Muscle of leg (tissue), 11 donors: ENCODE data around the gene PACC1. TPM values are rescaled to one million over a fixed set of nuclear protein-coding genes. Genes with fewer than 3 reads are reported as not detected.

Experiments used
- DNase-seq: peaks from one replicate; pipeline ENCODE4 v3.0.0; 2013
- H3K27ac ChIP-seq: one replicate; pipeline ENCODE4 v1.5.1; 2013; ENCODE audit warnings: mild to moderate bottlenecking, low read length, control low read depth
- H3K27me3 ChIP-seq: one replicate; pipeline ENCODE4 v1.6.1; 2013; ENCODE audit warnings: low read length; ENCODE audit not compliant: control insufficient read depth, insufficient read depth
- H3K36me3 ChIP-seq: one replicate; pipeline ENCODE4 v1.6.1; 2013; ENCODE audit warnings: low read length; ENCODE audit not compliant: control insufficient read depth, insufficient read depth
- H3K4me1 ChIP-seq: one replicate; pipeline ENCODE4 v1.6.1; 2013; ENCODE audit warnings: low read length; ENCODE audit not compliant: control insufficient read depth, insufficient read depth
- H3K4me3 ChIP-seq: one replicate; pipeline ENCODE4 v1.5.1; 2013; ENCODE audit warnings: low read length, control low read depth
- H3K9me3 ChIP-seq: replicated peaks from 2 replicates; pipeline ENCODE4 v1.6.1; 2013; ENCODE audit warnings: low read depth, low read length; ENCODE audit not compliant: control insufficient read depth
- WGBS: methylation state at CpG from one replicate; pipeline ENCODE4 v1.1.5; 2013; ENCODE audit warnings: missing lambda C conversion rate; ENCODE audit not compliant: insufficient coverage; 5-methylcytosine and 5-hydroxymethylcytosine counted together
- polyA plus RNA-seq, 8 donors: library from polyadenylated mRNA; unstranded; fragments of 120-200 nt; gene quantifications; one replicate each; pipeline versions ENCODE4 v1.2.1 to v1.2.3, GENCODE V29; 2013; ENCODE audit warnings: inconsistent platforms in 1 of 8, low replicate concordance in 1 of 8; ENCODE audit not compliant: insufficient read length in 8 of 8, insufficient read depth in 1 of 8
- total RNA-seq: library from RNA; stranded (reverse); fragments of 120-200 nt; gene quantifications from one replicate; pipeline ENCODE4 v1.2.4, GENCODE V29; 2013

The PACC1 gene
- total and polyA plus RNA-seq, 9 donors: 6.6 to 9.2 (median 7.1) TPM

- H3K27me3 ChIP-seq: no peaks in the 10 kb centered on the region
- DNase-seq: no peak
- H3K27ac ChIP-seq: no peak overlapping the region
- 50% methylated on average over 1 of the region's 2 CpGs for WGBS
- no peaks in the 10 kb centered on the region for H3K36me3 ChIP-seq
- no peaks in the 10 kb centered on the region for H3K9me3 ChIP-seq
- no peak overlapping the region for H3K4me3 ChIP-seq
- peaks cover 13% of the 10 kb centered on the region for H3K4me1 ChIP-seq
Measured at GRCh38 chr1:212430416-212430815, 15.7 kb upstream of the PACC1 start.

- H3K27ac ChIP-seq: no peak overlapping the region
- no CpG with 5 or more reads among the region's 5 CpGs for WGBS
- H3K27me3 ChIP-seq: no peaks in the 10 kb centered on the region
- H3K4me3 ChIP-seq: no peak overlapping the region
- H3K36me3 ChIP-seq: no peaks in the 10 kb centered on the region
- H3K4me1 ChIP-seq: peaks cover 4% of the 10 kb centered on the region
- DNase-seq: no peak
- no peaks in the 10 kb centered on the region for H3K9me3 ChIP-seq
Measured at GRCh38 chr1:212428496-212428895, 13.8 kb upstream of the PACC1 start.

- no peaks in the 10 kb centered on the region for H3K36me3 ChIP-seq
- DNase-seq: no peak
- no peak overlapping the region for H3K27ac ChIP-seq
- H3K4me3 ChIP-seq: no peak overlapping the region
- H3K27me3 ChIP-seq: no peaks in the 10 kb centered on the region
- no CpG with 5 or more reads among the region's 3 CpGs for WGBS
- H3K9me3 ChIP-seq: no peaks in the 10 kb centered on the region
- no peaks in the 10 kb centered on the region for H3K4me1 ChIP-seq
Measured at GRCh38 chr1:212423879-212424278, 9.2 kb upstream of the PACC1 start.

GRCh38 chr1:212421165-212421564, 6.5 kb upstream of the PACC1 start:
- no peaks in the 10 kb centered on the region for H3K4me1 ChIP-seq
- no peak for DNase-seq
- WGBS: no CpG with 5 or more reads among the region's 2 CpGs
- H3K36me3 ChIP-seq: no peaks in the 10 kb centered on the region
- H3K27me3 ChIP-seq: no peaks in the 10 kb centered on the region
- H3K9me3 ChIP-seq: no peaks in the 10 kb centered on the region
- no peak overlapping the region for H3K4me3 ChIP-seq
- no peak overlapping the region for H3K27ac ChIP-seq

- peak; percentile 14 for DNase-seq
- no peaks in the 10 kb centered on the region for H3K27me3 ChIP-seq
- peaks cover 8% of the 10 kb centered on the region for H3K36me3 ChIP-seq
- H3K27ac ChIP-seq: no peak overlapping the region
- H3K4me3 ChIP-seq: no peak overlapping the region
- peaks cover 17% of the 10 kb centered on the region for H3K4me1 ChIP-seq
- no peaks in the 10 kb centered on the region for H3K9me3 ChIP-seq
- 63% methylated on average over 8 of the region's 13 CpGs for WGBS
Measured at GRCh38 chr1:212415107-212415841, 588 bp upstream of the PACC1 start.

GRCh38 chr1:212413902-212414327, 771 bp downstream of the PACC1 start:
- Histone ChIP-seq H3K4me1 (peaks cover 17% of the 10 kb centered on the region), H3K9me3 (no peaks in the 10 kb centered on the region), H3K27ac (no peak overlapping the region), H3K4me3 (peak overlapping the region; percentile 91), H3K27me3 (no peaks in the 10 kb centered on the region), H3K36me3 (peaks cover 22% of the 10 kb centered on the region)
- peak; percentile 29 for DNase-seq
- 7% methylated on average over 21 of the region's 21 CpGs for WGBS

- H3K4me1 ChIP-seq: peaks cover 17% of the 10 kb centered on the region
Measured at GRCh38 chr1:212412374-212412773, 2.3 kb downstream of the PACC1 start.

GRCh38 chr1:212410231-212410820, 4.4 kb downstream of the PACC1 start:
- 94% methylated on average over 2 of the region's 8 CpGs for WGBS
- DNase-seq: no peak
- Histone ChIP-seq H3K36me3 (peaks cover 44% of the 10 kb centered on the region), H3K4me3 (no peak overlapping the region), H3K27me3 (no peaks in the 10 kb centered on the region), H3K27ac (no peak overlapping the region), H3K4me1 (peaks cover 13% of the 10 kb centered on the region), H3K9me3 (peaks cover 6% of the 10 kb centered on the region)

More at GRCh38 chr1:212412374-212412773, 2.3 kb downstream of the PACC1 start:
- no CpG with 5 or more reads among the region's 3 CpGs for WGBS
- peaks cover under 1% of the 10 kb centered on the region for H3K9me3 ChIP-seq
- DNase-seq: no peak
- peaks cover 28% of the 10 kb centered on the region for H3K36me3 ChIP-seq
- H3K27ac ChIP-seq: no peak overlapping the region
- no peaks in the 10 kb centered on the region for H3K27me3 ChIP-seq
- H3K4me3 ChIP-seq: no peak overlapping the region

- H3K36me3 ChIP-seq: peaks cover 26% of the 10 kb centered on the region
- H3K4me3 ChIP-seq: no peak overlapping the region
- no peak overlapping the region for H3K27ac ChIP-seq
- no peaks in the 10 kb centered on the region for H3K4me1 ChIP-seq
- H3K27me3 ChIP-seq: no peaks in the 10 kb centered on the region
- WGBS: 100% methylated on average over 3 of the region's 7 CpGs
- no peak for DNase-seq
- H3K9me3 ChIP-seq: peaks cover 6% of the 10 kb centered on the region
Measured at GRCh38 chr1:212402666-212403321, 11.9 kb downstream of the PACC1 start.

- Histone ChIP-seq H3K4me3 (no peak overlapping the region), H3K27ac (no peak overlapping the region), H3K9me3 (peaks cover 1% of the 10 kb centered on the region), H3K36me3 (peaks cover 21% of the 10 kb centered on the region), H3K4me1 (no peaks in the 10 kb centered on the region), H3K27me3 (no peaks in the 10 kb centered on the region)
- no CpG with 5 or more reads among the region's 7 CpGs for WGBS
- DNase-seq: no peak
Measured at GRCh38 chr1:212401838-212402582, 12.7 kb downstream of the PACC1 start.
